ENCODE data around the gene LBX2.

DNA sequence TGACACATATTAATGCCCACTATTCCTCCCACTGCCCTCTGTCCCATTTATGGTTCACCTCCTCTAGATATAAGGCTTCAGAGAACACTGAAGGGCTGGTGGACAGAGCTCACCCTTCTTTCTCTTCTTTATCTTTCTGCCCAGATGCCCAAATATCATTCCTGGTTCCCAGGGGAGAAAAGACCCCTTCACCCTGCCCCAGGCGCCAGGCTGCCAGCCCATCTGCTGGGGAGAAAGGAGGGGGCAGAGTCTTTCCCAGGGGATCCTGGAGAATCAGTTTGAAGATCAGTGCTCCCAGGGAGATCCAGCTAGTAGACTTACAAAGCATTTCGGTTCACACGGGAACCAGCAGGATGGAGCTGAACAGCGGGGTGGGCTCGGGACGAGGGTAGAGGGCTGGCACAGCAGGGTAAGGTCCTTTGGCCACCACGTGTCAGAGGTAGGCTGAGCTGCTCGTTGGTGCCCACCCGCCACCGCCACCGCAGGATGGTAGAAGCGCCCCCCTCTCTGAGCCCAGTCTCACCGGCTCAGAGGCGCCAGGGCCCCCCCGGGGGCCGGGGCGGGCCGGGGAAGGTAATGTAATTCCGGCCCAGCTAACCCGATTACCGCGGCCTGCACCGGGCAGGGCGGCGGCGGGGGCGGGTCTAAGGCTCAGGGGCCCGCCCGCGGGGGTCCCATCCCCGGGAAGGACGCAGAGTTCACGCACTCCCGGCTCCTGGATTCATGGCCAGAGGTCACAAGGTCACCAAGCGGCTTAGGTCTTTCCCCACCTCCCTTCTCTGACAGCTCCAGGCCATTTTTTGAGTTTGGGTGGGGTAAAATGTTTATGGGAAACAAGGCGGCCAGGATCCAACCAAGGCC lies 13.6 kb upstream of the LBX2 start:
- TF ChIP-seq EP300 (IDR thresholded peaks at IDR 0.05; ENCODE audit: borderline replicate concordance in 1 of 2, control insufficient read depth in 1 of 2, low read depth in 2 of 2, low read length in 2 of 2) (no peak), WRNIP1 (IDR thresholded peaks at IDR 0.05; ENCODE audit: borderline replicate concordance, low read depth, low read length) (no peak), CREB1 (IDR thresholded peaks at IDR 0.05; ENCODE audit: low read depth) (no peak), FOS (IDR thresholded peaks at IDR 0.05; ENCODE audit: borderline replicate concordance, extremely low read depth, insufficient read length) (no peak), ZNF207 (IDR thresholded peaks at IDR 0.05; ENCODE audit: borderline replicate concordance) (no peak), MAX (IDR thresholded peaks at IDR 0.05; ENCODE audit: low read depth, low read length) (no peak), CTCF (IDR thresholded peaks at IDR 0.05 in 2 of 3, conservative IDR thresholded peaks at IDR 0.05 in 1 of 3; ENCODE audit: control insufficient read depth in 2 of 3, extremely low read depth in 1 of 3, insufficient read depth in 1 of 3, low read depth in 3 of 3, low read length in 3 of 3) (no peak)
